MM.1S (cell line): Measurements from ENCODE around the gene COL26A1.

Source experiments
- EZH2phosphoT487 ChIP-seq: fragments of 300-600 bp; sonication (generic); IDR thresholded peaks from 2 replicates; pipeline ENCODE4 v1.6.1; 2018; ENCODE audit warnings: antibody characterized with exemption, low read length
- TF ChIP-seq, protein P1 (sequence below): fragments of 300-600 bp; sonication (generic); IDR thresholded peaks from 2 replicates; pipeline ENCODE4 v1.5.1; 2016; ENCODE audit warnings: antibody characterized with exemption, low read length, mixed read lengths

DNA sequence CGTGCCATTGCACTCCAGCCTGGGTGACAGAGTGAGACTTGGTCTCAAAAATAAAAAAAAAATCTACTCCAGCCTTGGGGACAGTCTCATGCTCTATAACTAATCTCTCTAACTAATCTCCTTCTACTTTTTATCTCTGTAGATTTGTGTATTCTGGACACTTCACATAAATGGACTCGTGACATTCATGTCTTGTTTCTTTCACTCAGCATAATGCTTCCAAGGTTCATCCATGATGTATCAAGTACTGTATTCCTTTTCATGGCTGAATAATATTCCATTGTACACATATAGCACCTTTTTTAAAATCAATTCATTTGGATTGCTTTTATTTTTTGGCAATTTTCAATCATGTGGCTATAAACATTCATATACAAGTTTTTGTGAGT lies 9.8 kb upstream of the COL26A1 start:
- TF ChIP-seq, protein P1, sequence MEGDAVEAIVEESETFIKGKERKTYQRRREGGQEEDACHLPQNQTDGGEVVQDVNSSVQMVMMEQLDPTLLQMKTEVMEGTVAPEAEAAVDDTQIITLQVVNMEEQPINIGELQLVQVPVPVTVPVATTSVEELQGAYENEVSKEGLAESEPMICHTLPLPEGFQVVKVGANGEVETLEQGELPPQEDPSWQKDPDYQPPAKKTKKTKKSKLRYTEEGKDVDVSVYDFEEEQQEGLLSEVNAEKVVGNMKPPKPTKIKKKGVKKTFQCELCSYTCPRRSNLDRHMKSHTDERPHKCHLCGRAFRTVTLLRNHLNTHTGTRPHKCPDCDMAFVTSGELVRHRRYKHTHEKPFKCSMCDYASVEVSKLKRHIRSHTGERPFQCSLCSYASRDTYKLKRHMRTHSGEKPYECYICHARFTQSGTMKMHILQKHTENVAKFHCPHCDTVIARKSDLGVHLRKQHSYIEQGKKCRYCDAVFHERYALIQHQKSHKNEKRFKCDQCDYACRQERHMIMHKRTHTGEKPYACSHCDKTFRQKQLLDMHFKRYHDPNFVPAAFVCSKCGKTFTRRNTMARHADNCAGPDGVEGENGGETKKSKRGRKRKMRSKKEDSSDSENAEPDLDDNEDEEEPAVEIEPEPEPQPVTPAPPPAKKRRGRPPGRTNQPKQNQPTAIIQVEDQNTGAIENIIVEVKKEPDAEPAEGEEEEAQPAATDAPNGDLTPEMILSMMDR: no peak
- no peak for TF ChIP-seq EZH2phosphoT487
